Body of pancreas (tissue), 4 donors: Measurements from ENCODE around the gene AQR. TPM values are rescaled to one million over a fixed set of nuclear protein-coding genes. Genes with fewer than 3 reads are reported as not detected.

ENCODE experiments used
- ATAC-seq: fragments of 150-250 bp; one replicate; pipeline ENCODE4 v1.9.1; 2016
- DNase-seq, 4 donors: peaks; one replicate each; pipeline ENCODE4 v3.0.0-alpha.2; 2019
- H3K27ac ChIP-seq, 4 donors: fragments of 200-600 bp; sonication (generic); 1 replicate in 3 of 4; 2 replicates in 1 of 4; pipeline versions ENCODE4 v1.5.1 to v1.6.1; 2016 to 2019; ENCODE audit warnings: mild to moderate bottlenecking in 1 of 4, mixed read lengths in 1 of 4, moderate library complexity in 1 of 4
- H3K27me3 ChIP-seq, 2 donors: fragments of 200-600 bp; sonication (generic); one replicate each; pipeline ENCODE4 v1.6.0; 2016; ENCODE audit warnings: mild to moderate bottlenecking in 1 of 2
- H3K36me3 ChIP-seq, 2 donors: fragments of 200-600 bp; sonication (generic); replicated peaks in 1 of 2; 2 replicates each; pipeline ENCODE4 v1.5.1; 2016; ENCODE audit warnings: low read depth in 2 of 2; ENCODE audit not compliant: insufficient read depth in 1 of 2
- H3K4me1 ChIP-seq: fragments of 200-600 bp; sonication (generic); one replicate; pipeline ENCODE4 v1.6.0; 2016
- H3K4me3 ChIP-seq, 2 donors: fragments of 200-600 bp; sonication (generic); 1 replicate in 1 of 2; 2 replicates in 1 of 2; pipeline ENCODE4 v1.5.1; 2016 to 2019
- H3K9me3 ChIP-seq, 3 donors: fragments of 200-600 bp; sonication (generic); 1 replicate in 2 of 3; 2 replicates in 1 of 3; pipeline ENCODE4 v1.5.1; 2016
- POLR2A ChIP-seq, 3 donors: fragments of 450-650 bp; IDR thresholded peaks; one replicate each; pipeline ENCODE4 v1.6.1; 2016; ENCODE audit warnings: antibody characterized with exemption in 3 of 3, mild to moderate bottlenecking in 2 of 3
- WGBS, 2 donors: methylation state at CpG; one replicate each; pipeline ENCODE4 v1.1.5; 2017; 5-methylcytosine and 5-hydroxymethylcytosine counted together
- intact Hi-C: fragments of 100-400 bp; cut with DNase I; formaldehyde crosslinking; loops from one replicate; pipeline ENCODE4 v1.15.1; 2023
- total RNA-seq, 2 donors: library from RNA; depleted of rRNA; stranded (reverse); fragments of >200 nt; gene quantifications; one replicate each; pipeline ENCODE4 v1.1.0, GENCODE V29; 2016
- TF ChIP-seq, protein P1 (sequence below), 7 experiments: fragments of 450-650 bp in 4 of 7; fragments of 200-600 bp in 3 of 7; sonication (generic) in 3 of 7; IDR thresholded peaks; one replicate each; pipeline ENCODE4 v1.5.1; 2016 to 2019; ENCODE audit warnings: antibody characterized with exemption in 7 of 7

Gene AQR
- total RNA-seq, 2 donors from 2014 or later = 10.5 to 15.0 TPM

DNA sequence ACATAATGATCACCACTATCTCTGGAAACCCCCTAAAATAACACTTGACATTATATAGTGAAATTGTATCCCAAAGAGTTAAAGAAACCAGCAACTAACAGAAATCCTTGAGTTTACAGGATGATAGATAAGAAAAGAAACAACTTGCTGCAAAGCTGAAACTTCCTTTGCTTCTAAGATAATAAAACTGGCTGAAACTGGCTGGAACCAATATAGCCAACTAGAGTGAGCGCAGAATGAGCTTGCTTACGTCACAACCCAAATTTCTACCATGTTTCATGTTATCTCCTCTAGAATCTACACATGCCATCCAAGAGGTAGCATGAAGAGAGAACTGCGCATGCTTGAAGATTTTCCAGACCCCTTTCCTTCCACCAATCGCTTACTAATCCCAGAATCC lies 90.4 kb downstream of the AQR start:
- no peaks in the 10 kb centered on the region for H3K9me3 ChIP-seq
- WGBS, 2 donors = 84 to 91% methylated on average over 4 of the region's 4 CpGs
- intact Hi-C loops = no loop called here
- TF ChIP-seq, protein P1, sequence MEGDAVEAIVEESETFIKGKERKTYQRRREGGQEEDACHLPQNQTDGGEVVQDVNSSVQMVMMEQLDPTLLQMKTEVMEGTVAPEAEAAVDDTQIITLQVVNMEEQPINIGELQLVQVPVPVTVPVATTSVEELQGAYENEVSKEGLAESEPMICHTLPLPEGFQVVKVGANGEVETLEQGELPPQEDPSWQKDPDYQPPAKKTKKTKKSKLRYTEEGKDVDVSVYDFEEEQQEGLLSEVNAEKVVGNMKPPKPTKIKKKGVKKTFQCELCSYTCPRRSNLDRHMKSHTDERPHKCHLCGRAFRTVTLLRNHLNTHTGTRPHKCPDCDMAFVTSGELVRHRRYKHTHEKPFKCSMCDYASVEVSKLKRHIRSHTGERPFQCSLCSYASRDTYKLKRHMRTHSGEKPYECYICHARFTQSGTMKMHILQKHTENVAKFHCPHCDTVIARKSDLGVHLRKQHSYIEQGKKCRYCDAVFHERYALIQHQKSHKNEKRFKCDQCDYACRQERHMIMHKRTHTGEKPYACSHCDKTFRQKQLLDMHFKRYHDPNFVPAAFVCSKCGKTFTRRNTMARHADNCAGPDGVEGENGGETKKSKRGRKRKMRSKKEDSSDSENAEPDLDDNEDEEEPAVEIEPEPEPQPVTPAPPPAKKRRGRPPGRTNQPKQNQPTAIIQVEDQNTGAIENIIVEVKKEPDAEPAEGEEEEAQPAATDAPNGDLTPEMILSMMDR (IDR thresholded peaks at IDR 0.05) = no peak
- no peak for TF ChIP-seq POLR2A (IDR thresholded peaks at IDR 0.05)
- no peaks in the 10 kb centered on the region for H3K27me3 ChIP-seq
- no peaks in the 10 kb centered on the region for H3K4me1 ChIP-seq
- peaks cover 0 to 32% of the 10 kb centered on the region in 2 donors for H3K36me3 ChIP-seq
- H3K27ac ChIP-seq = no peak overlapping the region
- no peak overlapping the region for H3K4me3 ChIP-seq
- DNase-seq (no peak), ATAC-seq (no peak)

DNA sequence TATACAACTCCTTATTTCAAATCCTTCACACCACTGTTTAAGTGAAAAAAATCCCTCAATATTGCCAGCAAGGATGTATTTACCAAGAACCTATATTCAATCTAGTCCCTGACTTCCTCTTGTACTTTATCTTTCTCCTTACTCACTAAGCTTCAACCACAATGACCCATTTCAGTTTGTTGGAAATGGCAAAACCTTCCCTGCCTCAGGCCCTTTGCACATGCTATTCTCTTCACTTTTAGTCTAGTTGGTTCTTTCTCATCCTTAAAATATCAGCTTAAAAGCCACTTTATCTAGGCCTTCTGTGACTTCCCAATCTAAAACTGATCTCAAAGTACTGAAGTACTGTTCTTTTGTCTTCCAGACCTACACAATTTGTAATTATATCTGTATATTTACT lies 92.9 kb downstream of the AQR start:
- TF ChIP-seq, protein P1 (IDR thresholded peaks at IDR 0.05) = no peak
- no peak for TF ChIP-seq POLR2A (IDR thresholded peaks at IDR 0.05)
- Histone ChIP-seq H3K4me3 (no peak overlapping the region), H3K36me3 (peaks cover 0 to 23% of the 10 kb centered on the region in 2 donors), H3K27ac (no peak overlapping the region), H3K27me3 (no peaks in the 10 kb centered on the region), H3K4me1 (no peaks in the 10 kb centered on the region), H3K9me3 (no peaks in the 10 kb centered on the region)
- DNase-seq = no peak
- ATAC-seq = no peak
- intact Hi-C loops = no loop called here

DNA sequence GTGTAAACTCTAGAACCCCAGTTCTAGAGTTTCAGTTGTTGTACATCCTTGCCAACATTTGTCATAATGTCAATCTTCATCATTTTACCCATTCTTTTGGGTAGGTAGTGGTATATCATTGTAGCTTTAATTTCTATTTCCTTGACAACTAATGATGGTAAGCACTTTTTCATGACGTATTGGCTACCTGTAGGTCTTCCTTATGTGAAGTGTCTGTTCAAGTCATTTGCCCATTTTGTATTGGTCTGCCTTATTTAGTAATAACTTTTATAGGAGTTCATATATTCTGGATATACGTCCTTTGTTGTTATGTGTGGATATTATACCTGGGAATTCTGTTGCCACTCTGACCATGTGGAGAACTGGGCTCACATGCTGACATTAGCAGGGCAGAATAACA lies 100.4 kb downstream of the AQR start:
- no peak overlapping the region for H3K4me3 ChIP-seq
- DNase-seq (no peak), ATAC-seq (no peak)
- peaks cover 0 to 17% of the 10 kb centered on the region in 2 donors for H3K36me3 ChIP-seq
- TF ChIP-seq POLR2A (IDR thresholded peaks at IDR 0.05) = no peak
- TF ChIP-seq, protein P1 (IDR thresholded peaks at IDR 0.05) = no peak
- WGBS, 2 donors = 94 to 98% methylated on average over 2 of the region's 2 CpGs
- intact Hi-C loops = no loop called here
- H3K9me3 ChIP-seq = no peaks in the 10 kb centered on the region
- H3K27ac ChIP-seq = no peak overlapping the region
- no peaks in the 10 kb centered on the region for H3K4me1 ChIP-seq
- no peaks in the 10 kb centered on the region for H3K27me3 ChIP-seq

DNA sequence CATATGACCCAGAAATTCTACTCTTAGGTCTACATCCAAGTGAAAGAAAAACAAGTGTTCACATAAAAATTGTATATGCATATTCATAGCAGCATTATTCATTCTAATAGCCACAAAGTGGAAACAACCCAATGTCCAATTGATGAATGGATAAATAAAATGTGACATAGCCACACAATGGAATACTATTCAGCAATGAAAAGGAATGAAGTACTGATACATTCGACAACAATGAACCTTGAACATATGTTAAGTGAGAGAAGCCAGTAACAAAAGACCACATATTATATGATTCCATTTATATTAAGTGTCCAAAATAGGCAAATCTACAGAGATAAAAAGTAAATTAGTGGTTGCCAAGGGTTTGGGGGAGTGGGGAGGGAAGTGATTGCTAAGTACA lies 104.0 kb downstream of the AQR start:
- 97 to 100% methylated on average over 1 of the region's 1 CpG for WGBS, 2 donors
- no peaks in the 10 kb centered on the region for H3K9me3 ChIP-seq
- no peak for ATAC-seq
- no peak for DNase-seq
- H3K36me3 ChIP-seq = peaks cover 0 to 10% of the 10 kb centered on the region in 2 donors
- TF ChIP-seq, protein P1 (IDR thresholded peaks at IDR 0.05) = no peak
- no peak for TF ChIP-seq POLR2A (IDR thresholded peaks at IDR 0.05)
- H3K4me3 ChIP-seq = no peak overlapping the region
- intact Hi-C loops = no loop called here
- H3K4me1 ChIP-seq = no peaks in the 10 kb centered on the region
- H3K27me3 ChIP-seq = no peaks in the 10 kb centered on the region
- H3K27ac ChIP-seq = no peak overlapping the region

DNA sequence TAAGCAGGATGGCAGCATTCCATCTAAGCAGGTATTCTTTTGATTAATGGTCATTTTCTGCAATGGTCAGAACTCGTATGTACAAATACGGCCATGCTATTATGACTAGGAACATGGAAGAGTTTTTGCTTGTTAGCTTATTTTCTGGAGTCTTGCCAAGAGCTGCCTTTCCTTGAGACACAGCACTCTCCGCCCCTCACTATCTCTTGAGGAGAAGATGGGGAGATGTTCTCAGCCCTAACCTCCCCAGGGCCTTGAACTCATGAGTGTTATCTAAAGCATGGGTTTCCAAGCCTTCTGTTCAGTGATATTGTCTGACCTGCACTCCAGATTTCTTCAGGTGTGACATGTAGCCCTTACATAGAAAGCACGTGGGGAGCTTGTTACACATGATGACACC lies 108.3 kb downstream of the AQR start:
- DNase-seq (no peak), ATAC-seq (no peak)
- TF ChIP-seq, protein P1 (IDR thresholded peaks at IDR 0.05) = no peak
- TF ChIP-seq POLR2A (IDR thresholded peaks at IDR 0.05) = no peak
- intact Hi-C loops = no loop called here
- no peaks in the 10 kb centered on the region for H3K27me3 ChIP-seq
- 79 to 87% methylated on average over 4 of the region's 4 CpGs for WGBS, 2 donors
- no peak overlapping the region for H3K4me3 ChIP-seq
- no peaks in the 10 kb centered on the region for H3K4me1 ChIP-seq
- H3K36me3 ChIP-seq = peaks cover 0 to 15% of the 10 kb centered on the region in 2 donors
- no peak overlapping the region for H3K27ac ChIP-seq
- H3K9me3 ChIP-seq = no peaks in the 10 kb centered on the region
